ACC112 (cell line): ENCODE measurements around the gene ITGB2.
"Not testable (repeated sequence)": the region's sequence is repeated elsewhere in the genome, so short reads cannot be mapped to it uniquely, and the experiment has no call there.

Source experiments
- H2AFZ ChIP-seq: fragments of 200-600 bp; sonication (generic); one replicate; pipeline ENCODE4 v1.6.0; 2017; ENCODE audit warnings: antibody characterized with exemption, low read length; ENCODE audit not compliant: unreplicated experiment
- H3K27ac ChIP-seq: fragments of 200-600 bp; sonication (generic); 2 replicates; pipeline ENCODE4 v1.5.1; 2014; ENCODE audit warnings: low read depth, mild to moderate bottlenecking, antibody characterized with exemption, low read length, moderate library complexity
- H3K27me3 ChIP-seq: fragments of 200-600 bp; sonication (generic); 2 replicates; pipeline ENCODE4 v1.6.1; 2014; ENCODE audit warnings: mild to moderate bottlenecking, antibody characterized with exemption, low read length, moderate library complexity, mixed read lengths; ENCODE audit not compliant: insufficient read depth
- H3K36me3 ChIP-seq: fragments of 200-600 bp; sonication (generic); 2 replicates; pipeline ENCODE4 v1.6.1; 2016; ENCODE audit warnings: mild to moderate bottlenecking, antibody characterized with exemption, low read length, moderate library complexity, mixed read lengths; ENCODE audit not compliant: insufficient read depth
- H3K4me1 ChIP-seq: fragments of 200-600 bp; sonication (generic); one replicate; pipeline ENCODE4 v1.6.1; 2016; ENCODE audit warnings: low read length, mixed read lengths; ENCODE audit not compliant: insufficient read depth, unreplicated experiment, control insufficient read depth
- H3K4me3 ChIP-seq: fragments of 200-600 bp; sonication (generic); 2 replicates; pipeline ENCODE4 v1.5.1; 2014; ENCODE audit warnings: mild to moderate bottlenecking, low read depth, low read length
- H3K79me2 ChIP-seq: fragments of 200-600 bp; sonication (generic); one replicate; pipeline ENCODE4 v1.6.0; 2016; ENCODE audit warnings: low read length; ENCODE audit not compliant: control insufficient read depth, unreplicated experiment, insufficient read depth

Gene ITGB2

GRCh38 chr21:44913425-44914175 is 7.1 kb downstream of the ITGB2 start:
- H3K27ac ChIP-seq = no peak overlapping the region
- no peaks in the 10 kb centered on the region for H3K36me3 ChIP-seq
- no peak overlapping the region for H3K4me3 ChIP-seq
- peaks cover 8% of the 10 kb centered on the region; the same call in 1 of the 2 replicates for H3K27me3 ChIP-seq
- H2AFZ ChIP-seq = no peak overlapping the region
- H3K79me2 ChIP-seq = no peaks in the 10 kb centered on the region
- H3K4me1 ChIP-seq = peaks cover 15% of the 10 kb centered on the region

GRCh38 chr21:44912506-44913412 is 7.9 kb downstream of the ITGB2 start:
- not testable (repeated sequence) for H3K4me3 ChIP-seq, H3K27me3 ChIP-seq, H3K27ac ChIP-seq, H3K36me3 ChIP-seq, H2AFZ ChIP-seq, H3K79me2 ChIP-seq
- H3K4me1 ChIP-seq = peaks cover 15% of the 10 kb centered on the region

GRCh38 chr21:44912158-44912473 is 8.6 kb downstream of the ITGB2 start:
- Histone ChIP-seq H3K4me3 (no peak overlapping the region), H3K36me3 (no peaks in the 10 kb centered on the region), H3K27ac (no peak overlapping the region), H2AFZ (no peak overlapping the region), H3K27me3 (peaks cover 4% of the 10 kb centered on the region; the same call in 1 of the 2 replicates), H3K4me1 (peaks cover 13% of the 10 kb centered on the region), H3K79me2 (no peaks in the 10 kb centered on the region)

GRCh38 chr21:44911384-44912157 is 9.1 kb downstream of the ITGB2 start:
- peaks cover 4% of the 10 kb centered on the region; the same call in 1 of the 2 replicates for H3K27me3 ChIP-seq
- H2AFZ ChIP-seq = no peak overlapping the region
- no peaks in the 10 kb centered on the region for H3K36me3 ChIP-seq
- no peaks in the 10 kb centered on the region for H3K79me2 ChIP-seq
- H3K27ac ChIP-seq = no peak overlapping the region
- H3K4me3 ChIP-seq = no peak overlapping the region
- peaks cover 9% of the 10 kb centered on the region for H3K4me1 ChIP-seq

- H3K4me3 ChIP-seq = no peak overlapping the region
- peaks cover 9% of the 10 kb centered on the region for H3K4me1 ChIP-seq
- H3K27ac ChIP-seq = no peak overlapping the region
- H3K27me3 ChIP-seq = peaks cover 4% of the 10 kb centered on the region; the same call in 1 of the 2 replicates
- no peaks in the 10 kb centered on the region for H3K79me2 ChIP-seq
- no peaks in the 10 kb centered on the region for H3K36me3 ChIP-seq
- no peak overlapping the region for H2AFZ ChIP-seq
These were observed 9.7 kb downstream of the ITGB2 start for GRCh38 chr21:44911068-44911383.

DNA sequence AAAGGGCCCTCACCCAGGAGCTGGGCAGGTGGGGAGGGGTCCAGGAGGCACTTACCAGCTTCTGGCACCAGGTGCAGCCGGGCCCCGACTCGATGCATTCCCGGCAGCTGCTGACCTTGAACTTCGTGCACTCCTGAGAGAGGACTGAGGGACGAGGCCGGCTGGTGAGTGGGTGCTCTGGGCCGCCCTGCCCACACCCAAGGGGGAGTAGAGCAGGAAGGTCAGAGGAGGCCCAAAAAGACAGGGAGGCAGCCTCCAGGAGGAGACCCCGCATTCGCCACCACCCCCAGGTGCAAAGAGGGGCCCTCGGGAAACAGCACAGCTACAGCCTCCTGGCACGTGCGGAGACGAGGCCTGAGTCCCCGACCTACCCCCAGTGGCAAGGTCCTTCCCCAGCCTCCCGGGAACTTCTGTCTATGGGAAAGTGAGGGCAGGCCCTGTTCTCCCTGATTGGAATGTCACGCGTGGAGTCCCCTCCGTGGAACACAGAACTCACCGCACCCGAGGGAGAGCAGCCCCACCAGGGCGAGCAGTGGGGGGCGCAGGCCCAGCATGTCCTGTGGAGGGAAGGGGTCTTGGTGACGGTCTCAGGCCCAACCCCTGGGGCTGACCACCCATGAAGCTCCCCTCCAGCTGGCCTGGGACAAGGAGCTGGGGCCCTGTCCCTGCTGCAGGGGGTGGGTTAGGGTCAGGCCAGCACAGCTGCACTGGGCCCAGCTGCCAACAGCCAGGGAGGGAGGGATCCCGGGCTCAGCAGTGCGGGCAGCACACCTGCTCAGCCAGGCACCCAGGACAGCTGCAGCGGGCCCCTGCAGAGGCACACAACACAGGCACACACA is 10.3 kb downstream of the ITGB2 start:
- no peaks in the 10 kb centered on the region for H3K79me2 ChIP-seq

DNA sequence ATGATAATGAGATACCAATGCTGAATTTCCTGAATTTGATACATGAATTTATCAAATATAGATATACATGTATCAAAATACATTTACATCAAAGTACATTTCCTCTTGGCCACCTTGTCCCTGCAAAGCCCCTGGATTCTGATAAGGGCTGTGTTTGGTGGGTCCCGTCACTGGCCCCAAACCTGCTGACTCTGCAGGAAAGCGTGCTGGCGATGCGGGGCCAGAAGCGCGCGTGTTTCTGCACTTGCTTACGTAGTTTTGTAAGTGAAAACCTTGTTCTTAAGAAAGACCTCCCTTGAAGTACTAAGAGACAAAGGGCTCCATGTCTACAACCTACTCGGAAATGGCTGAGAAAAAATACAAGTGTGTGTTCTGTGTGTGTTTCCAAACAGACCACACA is 11.0 kb downstream of the ITGB2 start:
- Histone ChIP-seq H3K27ac (no peak overlapping the region), H3K4me3 (no peak overlapping the region), H2AFZ (no peak overlapping the region), H3K79me2 (no peaks in the 10 kb centered on the region), H3K4me1 (peaks cover 9% of the 10 kb centered on the region), H3K27me3 (peaks cover 4% of the 10 kb centered on the region; the same call in 1 of the 2 replicates), H3K36me3 (no peaks in the 10 kb centered on the region)

More for the DNA sequence above, 10.3 kb downstream of the ITGB2 start:
- H3K27ac ChIP-seq = no peak overlapping the region
- peaks cover 4% of the 10 kb centered on the region; the same call in 1 of the 2 replicates for H3K27me3 ChIP-seq
- no peak overlapping the region for H3K4me3 ChIP-seq
- H3K36me3 ChIP-seq = no peaks in the 10 kb centered on the region
- no peak overlapping the region for H2AFZ ChIP-seq
- H3K4me1 ChIP-seq = peaks cover 9% of the 10 kb centered on the region

DNA sequence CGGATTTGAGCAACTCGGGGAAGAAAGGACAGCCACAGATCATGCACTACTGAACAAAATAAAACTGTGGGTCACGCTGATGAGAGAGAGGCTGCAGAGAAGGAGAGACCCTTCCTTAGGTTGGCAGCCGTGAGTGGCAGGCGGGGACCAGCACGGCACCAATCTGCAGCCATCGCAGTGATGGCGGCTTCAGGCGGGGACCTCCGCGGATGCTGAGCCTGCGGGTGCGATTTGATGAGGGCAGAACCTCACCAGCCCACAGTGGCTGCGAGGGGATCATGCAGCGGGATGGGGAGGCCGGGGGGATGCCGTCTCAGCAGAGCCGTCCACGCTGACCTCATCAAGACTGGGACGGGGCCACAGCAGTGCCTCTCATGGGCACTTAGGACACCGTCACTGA is 11.8 kb downstream of the ITGB2 start:
- H3K36me3 ChIP-seq = no peaks in the 10 kb centered on the region
- peaks cover 4% of the 10 kb centered on the region; the same call in 1 of the 2 replicates for H3K27me3 ChIP-seq
- no peak overlapping the region for H3K4me3 ChIP-seq
- H2AFZ ChIP-seq = no peak overlapping the region
- no peak overlapping the region for H3K27ac ChIP-seq
- H3K4me1 ChIP-seq = peaks cover 9% of the 10 kb centered on the region
- no peaks in the 10 kb centered on the region for H3K79me2 ChIP-seq

DNA sequence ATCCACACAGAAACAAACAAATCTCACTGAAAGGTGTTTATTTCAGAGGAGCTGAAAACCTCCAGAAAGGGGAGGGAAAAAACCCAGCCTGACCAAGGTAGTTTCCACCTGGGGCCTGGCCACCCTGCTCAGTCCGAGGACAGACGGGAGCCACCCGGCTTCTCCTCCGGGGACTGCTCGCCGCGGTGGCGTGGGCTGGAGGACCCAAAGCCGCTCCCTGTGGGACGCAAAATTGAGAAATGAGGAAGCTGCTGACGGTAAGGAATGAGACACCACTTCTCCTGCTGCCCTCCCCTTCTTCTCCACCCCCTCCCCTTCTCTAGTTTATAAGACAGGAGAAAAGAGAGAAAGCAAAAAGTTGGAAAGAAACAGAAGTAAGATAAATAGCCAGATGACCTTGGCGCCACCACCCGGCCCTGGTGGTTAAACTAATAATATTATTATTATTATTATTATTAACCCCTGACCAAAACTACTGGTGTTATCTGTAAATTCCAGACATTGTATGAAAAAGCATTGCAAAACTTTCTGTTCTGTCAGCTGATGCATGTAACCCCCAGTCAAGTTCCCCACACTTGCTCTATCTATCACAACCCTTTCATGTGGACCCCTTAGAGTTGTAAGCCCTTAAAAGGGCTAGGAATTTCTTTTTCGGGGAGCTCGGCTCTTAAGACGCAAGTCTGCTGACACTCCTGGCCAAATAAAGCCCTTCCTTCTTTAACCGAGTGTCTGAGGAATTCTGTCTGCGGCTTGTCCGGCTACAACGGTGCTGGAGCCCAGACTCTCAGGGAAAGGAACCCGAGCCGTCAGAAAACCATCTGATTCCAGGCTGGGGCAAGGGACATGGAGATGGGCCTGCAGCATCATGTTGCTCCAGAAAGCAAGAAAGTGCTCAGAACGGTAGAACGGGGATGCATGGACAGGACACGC is 12.5 kb downstream of the ITGB2 start:
- Histone ChIP-seq H3K27me3 (peaks cover 4% of the 10 kb centered on the region; the same call in 1 of the 2 replicates), H3K36me3 (no peaks in the 10 kb centered on the region), H3K27ac (no peak overlapping the region), H2AFZ (peak overlapping the region; percentile 77), H3K4me1 (peaks cover 9% of the 10 kb centered on the region), H3K4me3 (peak overlapping the region; percentile 69; the same call in 1 of the 2 replicates), H3K79me2 (no peaks in the 10 kb centered on the region)
